Vagina (tissue), 2 donors: ENCODE data around the gene KMT2C.
"Not testable (repeated sequence)": the region's sequence is repeated elsewhere in the genome, so short reads cannot be mapped to it uniquely, and the experiment has no call there.

ENCODE experiments used
- CTCF ChIP-seq, 3 experiments: fragments of 450-650 bp in 2 of 3; fragments of 200-600 bp in 1 of 3; sonication (generic) in 1 of 3; IDR thresholded peaks; one replicate each; pipeline ENCODE4 v1.5.1; 2017 to 2019; ENCODE audit warnings: antibody characterized with exemption in 3 of 3, mild to moderate bottlenecking in 2 of 3, moderate library complexity in 2 of 3
- POLR2AphosphoS5 ChIP-seq, 2 donors: sonication (generic); formaldehyde crosslinking; IDR thresholded peaks; one replicate each; pipeline ENCODE4 v1.9.0; 2017; ENCODE audit warnings: antibody characterized with exemption in 2 of 2, mild to moderate bottlenecking in 2 of 2, low read depth in 1 of 2; ENCODE audit not compliant: insufficient read depth in 1 of 2

DNA sequence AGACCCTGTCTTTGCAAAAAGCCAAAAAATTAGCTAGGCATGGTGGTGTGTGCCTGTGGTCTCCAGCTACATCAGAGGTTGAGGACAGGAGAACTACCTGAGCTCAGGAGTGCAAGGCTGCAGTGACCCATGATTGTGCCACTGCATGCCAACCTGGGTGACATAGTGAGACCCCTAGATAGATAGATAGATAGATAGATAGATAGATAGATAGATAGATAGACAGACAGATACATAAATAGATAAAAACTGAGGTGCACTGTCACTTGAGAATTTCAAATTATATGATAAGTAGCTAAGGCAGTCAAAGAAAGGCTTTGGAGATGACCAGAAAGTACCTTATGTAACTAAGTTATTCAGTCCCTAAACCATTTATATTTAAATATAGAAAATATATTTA, 231.4 kb downstream of the KMT2C start:
- not testable (repeated sequence) for TF ChIP-seq CTCF (IDR thresholded peaks at IDR 0.05); POLR2AphosphoS5 (IDR thresholded peaks at IDR 0.05; ENCODE audit: insufficient read depth in 1 of 2, low read depth in 1 of 2)
